ENCODE measurements around the gene MRC1.

GRCh38 chr10:17764142-17764541 is 45.0 kb upstream of the MRC1 start:
- no peak for TF ChIP-seq CTCF (conservative IDR thresholded peaks at IDR 0.05)
- TF ChIP-seq ZFX (IDR thresholded peaks at IDR 0.05), result no peak
